A549 (cell line): ENCODE measurements around the gene LCOR.

Experiments used
- CBX8 ChIP-seq: fragments of 200-600 bp; sonication (generic); IDR thresholded peaks from 2 replicates; pipeline ENCODE4 v1.6.1; 2016
- CEBPB ChIP-seq, 2 experiments: fragments of >200 bp in 1 of 2; sonication (Bioruptor Twin) in 1 of 2; formaldehyde crosslinking in 1 of 2; IDR thresholded peaks; 2 replicates each; pipeline ENCODE4 v1.6.1; 2012 to 2016
- EP300 ChIP-seq, 2 experiments: fragments of >200 bp; sonication (Bioruptor Twin); formaldehyde crosslinking; IDR thresholded peaks; 2 replicates in 1 of 2; 3 replicates in 1 of 2; pipeline ENCODE4 v1.6.1; 2016 to 2017
- HOXA7 ChIP-seq: fragments of 250-450 bp; sonication (Bioruptor Pico); IDR thresholded peaks from 2 replicates; pipeline ENCODE4 v1.5.0; 2020; ENCODE audit warnings: mild to moderate bottlenecking, moderate library complexity
- KDM1A ChIP-seq: fragments of 200-600 bp; sonication (generic); IDR thresholded peaks from 2 replicates; pipeline ENCODE4 v1.6.1; 2016; ENCODE audit warnings: low read depth, mild to moderate bottlenecking
- MYC ChIP-seq: IDR thresholded peaks from 2 replicates; pipeline ENCODE4 v1.6.1; 2012; ENCODE audit warnings: mild to moderate bottlenecking, inconsistent platforms, low read length, improper control_type of control experiment, borderline replicate concordance
- ZSCAN20 ChIP-seq: fragments of 250-450 bp; sonication (Bioruptor Pico); IDR thresholded peaks from 2 replicates; pipeline ENCODE4 v1.8.0; 2022; ENCODE audit warnings: mild to moderate bottlenecking, moderate library complexity
- TF ChIP-seq, protein P1 (sequence below): fragments of >200 bp; sonication (Bioruptor Twin); formaldehyde crosslinking; IDR thresholded peaks from 3 replicates; pipeline ENCODE4 v1.5.1; 2016
- TF ChIP-seq, protein P2 (sequence below): fragments of 450-650 bp; IDR thresholded peaks from 2 replicates; pipeline ENCODE4 v1.6.1; 2014; ENCODE audit warnings: antibody characterized with exemption
- TF ChIP-seq, protein P3 (sequence below): IDR thresholded peaks from 2 replicates; pipeline ENCODE4 v1.6.1; 2012

DNA sequence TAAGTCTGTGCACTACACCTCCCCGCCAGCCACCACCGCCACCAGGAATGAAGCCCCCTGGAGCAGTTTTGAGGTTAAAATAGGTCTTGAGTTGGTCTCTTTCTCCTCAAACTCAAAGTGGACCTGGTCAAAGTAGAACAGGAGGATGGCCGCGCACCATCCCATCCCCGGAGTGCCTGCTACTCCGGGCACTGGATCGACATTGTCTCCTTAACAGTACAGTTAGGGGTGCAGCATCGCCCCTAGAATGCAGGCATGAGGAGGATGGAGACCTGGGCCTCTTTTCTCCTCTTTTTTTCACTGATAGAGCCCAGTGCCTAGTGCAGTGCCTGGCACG, 208.1 kb downstream of the LCOR start:
- TF ChIP-seq, protein P1, sequence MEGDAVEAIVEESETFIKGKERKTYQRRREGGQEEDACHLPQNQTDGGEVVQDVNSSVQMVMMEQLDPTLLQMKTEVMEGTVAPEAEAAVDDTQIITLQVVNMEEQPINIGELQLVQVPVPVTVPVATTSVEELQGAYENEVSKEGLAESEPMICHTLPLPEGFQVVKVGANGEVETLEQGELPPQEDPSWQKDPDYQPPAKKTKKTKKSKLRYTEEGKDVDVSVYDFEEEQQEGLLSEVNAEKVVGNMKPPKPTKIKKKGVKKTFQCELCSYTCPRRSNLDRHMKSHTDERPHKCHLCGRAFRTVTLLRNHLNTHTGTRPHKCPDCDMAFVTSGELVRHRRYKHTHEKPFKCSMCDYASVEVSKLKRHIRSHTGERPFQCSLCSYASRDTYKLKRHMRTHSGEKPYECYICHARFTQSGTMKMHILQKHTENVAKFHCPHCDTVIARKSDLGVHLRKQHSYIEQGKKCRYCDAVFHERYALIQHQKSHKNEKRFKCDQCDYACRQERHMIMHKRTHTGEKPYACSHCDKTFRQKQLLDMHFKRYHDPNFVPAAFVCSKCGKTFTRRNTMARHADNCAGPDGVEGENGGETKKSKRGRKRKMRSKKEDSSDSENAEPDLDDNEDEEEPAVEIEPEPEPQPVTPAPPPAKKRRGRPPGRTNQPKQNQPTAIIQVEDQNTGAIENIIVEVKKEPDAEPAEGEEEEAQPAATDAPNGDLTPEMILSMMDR: no peak
- no peak for TF ChIP-seq CBX8
- no peak for TF ChIP-seq MYC
- TF ChIP-seq KDM1A: no peak
- TF ChIP-seq EP300 (IDR thresholded peaks at IDR 0.05): no peak
- no peak for TF ChIP-seq ZSCAN20 (CRISPR knock-in tag)
- TF ChIP-seq, protein P2, sequence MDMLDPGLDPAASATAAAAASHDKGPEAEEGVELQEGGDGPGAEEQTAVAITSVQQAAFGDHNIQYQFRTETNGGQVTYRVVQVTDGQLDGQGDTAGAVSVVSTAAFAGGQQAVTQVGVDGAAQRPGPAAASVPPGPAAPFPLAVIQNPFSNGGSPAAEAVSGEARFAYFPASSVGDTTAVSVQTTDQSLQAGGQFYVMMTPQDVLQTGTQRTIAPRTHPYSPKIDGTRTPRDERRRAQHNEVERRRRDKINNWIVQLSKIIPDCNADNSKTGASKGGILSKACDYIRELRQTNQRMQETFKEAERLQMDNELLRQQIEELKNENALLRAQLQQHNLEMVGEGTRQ: no peak
- no peak for TF ChIP-seq HOXA7 (CRISPR knock-in tag)
- TF ChIP-seq, protein P3, sequence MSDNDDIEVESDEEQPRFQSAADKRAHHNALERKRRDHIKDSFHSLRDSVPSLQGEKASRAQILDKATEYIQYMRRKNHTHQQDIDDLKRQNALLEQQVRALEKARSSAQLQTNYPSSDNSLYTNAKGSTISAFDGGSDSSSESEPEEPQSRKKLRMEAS: no peak
- no peak for TF ChIP-seq CEBPB (IDR thresholded peaks at IDR 0.05)
